Activated CD4-positive, alpha-beta T cell treated with anti-CD3 and anti-CD28 coated beads, Interleukin-2, amount 50 U/mL, for 1 hour (primary cell): Measurements from ENCODE around the gene UQCC5.

Source experiments
- DNase-seq: peaks from one replicate; pipeline ENCODE4 v3.0.0-alpha.2; 2020

UQCC5 gene

GRCh38 chr3:52504977-52505376 is 31.4 kb upstream of the UQCC5 start:
- DNase-seq = no peak

GRCh38 chr3:52506266-52506966 is 30.0 kb upstream of the UQCC5 start:
- no peak for DNase-seq

GRCh38 chr3:52507359-52507758 is 29.0 kb upstream of the UQCC5 start:
- no peak for DNase-seq

- DNase-seq = no peak
Observed at GRCh38 chr3:52509753-52510328, 26.6 kb upstream of the UQCC5 start.

- no peak for DNase-seq
Observed at GRCh38 chr3:52511509-52511908, 24.9 kb upstream of the UQCC5 start.

GRCh38 chr3:52512105-52512504 is 24.3 kb upstream of the UQCC5 start:
- no peak for DNase-seq

GRCh38 chr3:52512727-52513126 is 23.7 kb upstream of the UQCC5 start:
- no peak for DNase-seq

- no peak for DNase-seq
Observed at GRCh38 chr3:52513281-52513680, 23.1 kb upstream of the UQCC5 start.

- no peak for DNase-seq
Observed at GRCh38 chr3:52514576-52514975, 21.8 kb upstream of the UQCC5 start.

- DNase-seq = no peak
Observed at GRCh38 chr3:52515192-52515591, 21.2 kb upstream of the UQCC5 start.

GRCh38 chr3:52516509-52517195 is 19.8 kb upstream of the UQCC5 start:
- no peak for DNase-seq

GRCh38 chr3:52517796-52518722 is 18.3 kb upstream of the UQCC5 start:
- no peak for DNase-seq

GRCh38 chr3:52518723-52519444 is 17.5 kb upstream of the UQCC5 start:
- no peak for DNase-seq

GRCh38 chr3:52519445-52520140 is 16.8 kb upstream of the UQCC5 start:
- no peak for DNase-seq

GRCh38 chr3:52520141-52520667 is 16.2 kb upstream of the UQCC5 start:
- DNase-seq = no peak

- DNase-seq = no peak
Observed at GRCh38 chr3:52520716-52521487, 15.5 kb upstream of the UQCC5 start.

GRCh38 chr3:52521488-52521824 is 14.9 kb upstream of the UQCC5 start:
- DNase-seq = no peak

- no peak for DNase-seq
Observed at GRCh38 chr3:52521881-52522650, 14.3 kb upstream of the UQCC5 start.

- no peak for DNase-seq
Observed at GRCh38 chr3:52522651-52523251, 13.7 kb upstream of the UQCC5 start.
